GM19467 (cell line): ENCODE data around the gene THSD4.

Experiments
- ATAC-seq: cut with Tn5 transposase; IDR thresholded peaks from one replicate; pipeline ENCODE4 v1.9.1; 2021; ENCODE audit warnings: mild to moderate bottlenecking, moderate library complexity; ENCODE audit not compliant: unreplicated experiment

Gene THSD4

GRCh38 chr15:71600237-71600636 lies 485.0 kb downstream of the THSD4 start:
- ATAC-seq: no peak

- no peak for ATAC-seq
Observed at GRCh38 chr15:71601038-71601834, 486.0 kb downstream of the THSD4 start.

GRCh38 chr15:71603379-71603778 lies 488.1 kb downstream of the THSD4 start:
- no peak for ATAC-seq

DNA sequence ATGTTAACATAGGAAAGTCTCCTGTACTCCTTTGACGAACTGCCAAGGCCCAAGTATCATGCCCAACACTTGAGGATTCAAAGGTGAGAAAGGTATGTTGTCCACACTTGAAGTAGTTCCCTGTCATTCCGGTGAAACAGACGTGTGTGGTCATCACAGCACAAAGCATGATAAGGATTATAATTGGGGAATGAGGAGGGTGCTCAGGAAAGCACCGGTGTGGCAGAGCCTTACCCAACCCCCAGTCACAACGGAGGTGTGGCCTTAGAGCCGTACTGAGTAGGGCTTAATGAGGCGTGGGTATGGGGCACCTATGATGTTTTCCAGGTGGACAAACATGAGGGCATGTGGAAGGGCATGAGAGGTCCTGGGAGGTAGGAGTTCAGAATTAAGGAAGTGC lies 492.1 kb downstream of the THSD4 start:
- no peak for ATAC-seq

DNA sequence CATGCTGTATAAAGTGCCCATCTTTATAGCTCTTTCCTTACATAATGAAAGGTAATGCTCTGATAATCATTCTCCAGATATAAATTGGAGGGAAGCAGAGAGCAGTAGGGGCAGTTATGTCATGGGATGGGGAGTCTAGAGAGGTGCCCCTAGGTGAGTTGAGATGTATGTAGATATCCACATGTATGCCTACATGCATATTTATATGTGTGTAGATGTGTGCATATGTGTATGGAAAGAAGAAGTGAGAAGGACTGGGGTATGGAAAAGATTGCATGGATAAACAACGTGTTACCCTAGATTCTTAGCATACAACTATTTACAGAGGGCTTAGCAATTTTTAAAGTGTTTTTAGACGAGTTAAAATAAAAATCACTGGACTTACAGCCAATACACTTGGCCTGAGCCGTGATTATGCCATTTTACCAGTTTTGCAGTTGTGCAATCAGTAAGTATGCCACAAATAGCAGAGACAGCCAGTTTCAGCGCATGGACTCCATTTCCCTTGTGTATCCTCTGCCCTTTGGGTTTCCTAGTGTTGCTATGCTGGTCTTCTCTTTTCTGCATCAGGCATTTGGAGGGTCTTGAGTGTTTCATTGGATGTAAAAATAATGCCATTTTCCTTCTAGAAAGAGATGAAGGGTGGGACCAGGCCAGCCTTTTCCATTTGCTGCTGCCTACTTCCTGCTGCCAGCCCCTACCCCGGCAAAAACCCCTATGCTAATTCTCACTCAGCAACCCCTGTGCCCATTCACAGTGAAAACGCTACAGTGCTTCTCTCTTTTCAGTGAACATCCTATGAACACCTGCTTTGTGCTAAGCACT lies 495.7 kb downstream of the THSD4 start:
- ATAC-seq: no peak

DNA sequence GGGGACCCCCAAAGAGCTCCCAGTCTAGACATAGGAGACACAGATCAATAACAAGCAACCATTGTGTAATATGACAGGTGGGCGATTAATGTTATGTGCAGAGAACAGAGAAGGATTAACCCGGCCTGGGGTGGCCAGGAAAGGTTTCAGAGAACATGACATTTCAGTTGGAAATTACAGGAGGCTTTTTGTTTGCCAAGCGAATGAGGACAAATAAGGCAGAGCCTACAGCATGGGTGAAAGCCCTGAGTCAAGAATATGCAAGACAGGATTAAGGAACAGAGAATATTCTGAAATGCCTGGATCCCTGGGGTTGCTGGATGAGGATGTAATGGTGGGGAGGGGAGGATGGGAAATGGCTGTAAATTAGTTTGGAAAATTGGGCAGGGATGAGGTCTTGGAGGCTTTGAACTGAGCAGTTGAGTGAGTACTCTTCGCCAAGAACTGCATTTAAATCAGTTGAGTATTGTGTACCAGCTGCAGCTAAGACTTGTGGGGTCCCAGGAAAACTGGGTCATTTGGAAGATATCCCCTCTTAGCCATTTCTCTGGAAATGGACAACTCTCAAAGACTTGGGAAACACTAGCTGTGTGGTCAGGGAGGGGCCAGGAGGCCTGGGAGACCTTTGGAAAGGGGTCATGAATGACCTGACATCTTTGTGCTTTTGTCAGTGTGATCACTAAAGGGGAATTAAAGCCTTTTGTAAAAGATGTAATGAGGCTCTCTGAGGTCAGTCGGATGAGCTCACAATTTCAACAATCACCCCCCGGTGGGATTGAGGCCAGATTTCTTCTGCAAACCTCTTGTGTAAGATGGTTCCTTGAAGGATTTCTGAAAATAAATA lies 496.5 kb downstream of the THSD4 start:
- ATAC-seq: no peak

DNA sequence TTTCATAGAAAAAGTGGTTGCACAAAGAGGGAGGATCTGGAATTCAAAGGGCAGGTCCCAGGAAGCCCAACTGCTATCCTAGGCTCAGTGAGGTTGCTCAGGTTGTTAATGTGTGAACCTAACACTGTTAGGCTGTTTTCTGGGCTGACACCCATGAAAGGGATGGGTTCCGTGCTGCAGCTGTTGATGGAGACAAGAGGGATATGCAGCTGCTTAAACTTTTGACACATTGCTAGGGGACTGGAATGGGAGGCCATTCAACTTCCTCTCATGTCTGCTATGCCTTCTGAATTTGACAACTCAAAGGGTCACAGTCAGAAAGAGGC lies 497.1 kb downstream of the THSD4 start:
- ATAC-seq: no peak

DNA sequence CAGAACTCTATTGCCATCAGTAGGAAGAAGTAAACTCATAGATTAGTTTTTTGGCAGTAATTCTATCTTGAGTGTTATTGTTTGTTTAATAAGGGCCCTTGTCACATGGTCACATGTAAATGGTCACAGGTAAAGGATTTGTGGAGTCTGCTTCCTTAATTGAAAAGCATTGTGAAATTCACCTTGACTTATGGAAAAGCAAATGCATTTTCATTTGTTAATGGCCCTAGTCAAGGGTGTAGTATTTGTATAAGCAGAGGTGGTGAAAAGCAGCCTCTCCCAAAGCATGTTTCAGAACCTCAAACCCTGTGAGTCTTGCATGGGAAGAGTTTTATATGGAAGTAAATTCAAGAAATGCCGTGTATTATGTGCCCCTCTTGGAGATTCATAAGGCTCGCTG lies 497.6 kb downstream of the THSD4 start:
- ATAC-seq: no peak

GRCh38 chr15:71623111-71623510 lies 507.8 kb downstream of the THSD4 start:
- no peak for ATAC-seq

GRCh38 chr15:71626596-71627088 lies 511.4 kb downstream of the THSD4 start:
- no peak for ATAC-seq

GRCh38 chr15:71627188-71627587 lies 511.9 kb downstream of the THSD4 start:
- no peak for ATAC-seq

GRCh38 chr15:71627604-71628003 lies 512.3 kb downstream of the THSD4 start:
- no peak for ATAC-seq

- ATAC-seq: no peak
Observed at GRCh38 chr15:71628988-71629770, 513.9 kb downstream of the THSD4 start.

- ATAC-seq: no peak
Observed at GRCh38 chr15:71629781-71630474, 514.7 kb downstream of the THSD4 start.

GRCh38 chr15:71630475-71630809 lies 515.2 kb downstream of the THSD4 start:
- no peak for ATAC-seq

DNA sequence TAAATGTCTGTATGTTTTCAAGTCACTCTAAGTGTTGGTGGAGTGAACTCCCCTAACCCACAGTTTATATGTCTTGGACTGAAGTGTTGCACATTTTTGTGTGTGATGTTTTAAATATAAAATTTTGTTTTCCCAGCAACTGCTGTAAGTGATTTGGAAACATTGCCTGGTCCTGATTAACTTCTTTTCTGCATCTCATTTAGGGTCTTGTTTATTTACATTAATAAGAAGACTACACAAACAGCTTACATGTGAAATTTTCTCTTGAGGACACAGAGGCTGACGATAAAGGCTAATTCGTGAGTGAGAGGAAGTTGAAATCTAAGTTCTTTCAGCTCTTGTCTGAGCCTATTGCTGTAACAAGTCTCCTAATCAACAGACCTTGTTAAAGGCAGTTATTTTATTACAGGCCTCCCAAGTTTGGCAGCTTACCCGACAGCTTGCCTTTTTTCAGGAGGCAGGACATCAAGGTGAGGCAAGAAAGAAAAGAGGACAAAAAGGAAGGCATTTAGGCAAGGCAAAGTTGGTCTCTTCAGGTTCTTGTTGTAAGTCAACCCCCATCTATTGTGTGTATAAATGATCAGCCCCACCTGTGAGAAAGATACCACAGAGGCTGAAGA lies 517.4 kb downstream of the THSD4 start:
- no peak for ATAC-seq

- no peak for ATAC-seq
Observed at GRCh38 chr15:71634820-71635560, 519.7 kb downstream of the THSD4 start.

- ATAC-seq: no peak
Observed at GRCh38 chr15:71635735-71636134, 520.5 kb downstream of the THSD4 start.

DNA sequence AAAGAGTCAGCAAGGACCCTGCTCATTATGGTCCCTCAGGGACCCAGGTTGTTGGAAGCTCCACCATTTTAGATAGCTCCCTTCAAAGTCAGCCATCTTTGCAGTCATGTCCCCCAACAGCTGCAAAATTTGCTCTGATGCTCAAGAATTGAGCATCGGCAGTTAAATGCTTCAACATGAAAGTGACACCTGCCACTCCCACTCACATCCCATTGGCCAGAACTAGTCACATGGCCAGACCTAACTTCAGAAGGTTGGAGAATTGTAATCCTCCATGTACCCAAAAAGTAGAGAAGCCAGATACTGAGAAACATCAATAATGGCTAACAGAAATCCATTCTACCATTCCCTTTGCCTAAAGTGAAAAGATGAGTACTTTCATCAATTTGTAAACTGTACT lies 523.6 kb downstream of the THSD4 start:
- ATAC-seq: no peak
